D721Med (cell line): ENCODE data around the gene ELN.
A peak's percentile ranks its signal among the peaks of the same experiment; 100 is the strongest.

Experiments
- DNase-seq: peaks from one replicate; pipeline ENCODE4 v3.0.0; 2011; ENCODE audit warnings: low spot score; ENCODE audit not compliant: insufficient read length
- FAIRE-seq: peaks from 2 replicates; lab custom pipeline; 2011; peaks lifted over from hg19 to GRCh38; lab: Jason Lieb, UNC
- CTCF ChIP-seq: IDR thresholded peaks from 2 replicates; pipeline ENCODE4 v1.5.1; 2012; ENCODE audit warnings: mild to moderate bottlenecking, control low read depth; ENCODE audit not compliant: insufficient read depth; ENCODE audit errors: missing control alignments

ELN gene

GRCh38 chr7:73985737-73986141, 42.2 kb upstream of the ELN start:
- no peak for TF ChIP-seq CTCF
- FAIRE-seq = no peak
- no peak for DNase-seq

GRCh38 chr7:73986158-73986631, 41.8 kb upstream of the ELN start:
- DNase-seq = peak; percentile 95
- FAIRE-seq = no peak
- TF ChIP-seq CTCF = no peak

- DNase-seq (no peak), FAIRE-seq (no peak)
Measured at GRCh38 chr7:73987298-73987697, 40.7 kb upstream of the ELN start.

GRCh38 chr7:73988197-73988596, 39.8 kb upstream of the ELN start:
- FAIRE-seq (no peak), DNase-seq (no peak)
- no peak for TF ChIP-seq CTCF

More at GRCh38 chr7:73987298-73987697, 40.7 kb upstream of the ELN start:
- TF ChIP-seq CTCF = no peak

GRCh38 chr7:73991522-73992100, 36.4 kb upstream of the ELN start:
- FAIRE-seq = no peak
- no peak for TF ChIP-seq CTCF
- no peak for DNase-seq

- DNase-seq (no peak), FAIRE-seq (no peak)
- TF ChIP-seq CTCF = no peak
Measured at GRCh38 chr7:73992101-73992562, 35.8 kb upstream of the ELN start.

GRCh38 chr7:73994023-73994422, 34.0 kb upstream of the ELN start:
- DNase-seq (no peak), FAIRE-seq (no peak)
- TF ChIP-seq CTCF = no peak
